ENCODE data around the gene CKMT2.

DNA sequence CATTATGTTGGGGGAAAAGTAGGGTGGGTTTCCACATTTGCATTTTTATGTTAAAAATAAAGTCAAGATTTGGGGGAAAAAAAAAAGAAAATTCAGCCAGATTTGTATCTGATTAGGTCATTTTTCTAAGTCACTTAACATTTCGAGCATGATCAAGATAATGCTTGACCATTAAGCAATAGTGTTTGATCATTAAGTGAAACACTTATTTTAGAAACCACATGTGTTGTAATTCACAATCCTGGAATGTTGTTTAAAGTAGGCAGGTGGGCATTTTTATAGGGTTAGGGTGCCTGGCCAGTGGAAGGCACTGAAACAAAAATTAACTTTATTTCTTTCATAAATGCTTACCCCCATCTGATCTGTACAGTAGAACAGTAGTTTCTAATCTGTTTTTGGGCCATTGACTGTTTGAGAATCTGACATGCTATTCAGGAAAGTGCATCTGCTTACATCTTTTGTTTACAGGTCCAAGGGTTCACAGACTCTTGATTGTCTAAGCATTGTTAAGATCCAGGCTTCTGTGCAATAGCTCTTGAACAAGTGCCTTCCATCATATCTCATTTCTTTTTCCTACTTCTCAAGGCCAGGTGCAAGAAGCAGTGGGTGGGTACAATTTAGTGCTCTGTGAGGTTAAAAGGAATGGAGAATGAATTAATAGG is 77.4 kb downstream of the CKMT2 start:
- TF ChIP-seq, protein P1, sequence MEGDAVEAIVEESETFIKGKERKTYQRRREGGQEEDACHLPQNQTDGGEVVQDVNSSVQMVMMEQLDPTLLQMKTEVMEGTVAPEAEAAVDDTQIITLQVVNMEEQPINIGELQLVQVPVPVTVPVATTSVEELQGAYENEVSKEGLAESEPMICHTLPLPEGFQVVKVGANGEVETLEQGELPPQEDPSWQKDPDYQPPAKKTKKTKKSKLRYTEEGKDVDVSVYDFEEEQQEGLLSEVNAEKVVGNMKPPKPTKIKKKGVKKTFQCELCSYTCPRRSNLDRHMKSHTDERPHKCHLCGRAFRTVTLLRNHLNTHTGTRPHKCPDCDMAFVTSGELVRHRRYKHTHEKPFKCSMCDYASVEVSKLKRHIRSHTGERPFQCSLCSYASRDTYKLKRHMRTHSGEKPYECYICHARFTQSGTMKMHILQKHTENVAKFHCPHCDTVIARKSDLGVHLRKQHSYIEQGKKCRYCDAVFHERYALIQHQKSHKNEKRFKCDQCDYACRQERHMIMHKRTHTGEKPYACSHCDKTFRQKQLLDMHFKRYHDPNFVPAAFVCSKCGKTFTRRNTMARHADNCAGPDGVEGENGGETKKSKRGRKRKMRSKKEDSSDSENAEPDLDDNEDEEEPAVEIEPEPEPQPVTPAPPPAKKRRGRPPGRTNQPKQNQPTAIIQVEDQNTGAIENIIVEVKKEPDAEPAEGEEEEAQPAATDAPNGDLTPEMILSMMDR (conservative IDR thresholded peaks at IDR 0.05; ENCODE audit: low read depth, low read length) = no peak
- TF ChIP-seq EZH2 (IDR thresholded peaks at IDR 0.05; ENCODE audit: low read length, unreplicated experiment) = no peak
